ENCODE data around the gene ADGRF1. TPM values are rescaled to one million over a fixed set of nuclear protein-coding genes. Genes with fewer than 3 reads are reported as not detected.
A peak's percentile ranks its signal among the peaks of the same experiment; 100 is the strongest.

Gene ADGRF1
- total RNA-seq, 1 donor from 2014 or later, result not detected

- Mint-ChIP-seq H3K4me3 (ENCODE audit: unreplicated experiment) (no peak overlapping the region), H3K36me3 (ENCODE audit: unreplicated experiment) (no peaks in the 10 kb centered on the region), H3K27me3 (ENCODE audit: unreplicated experiment) (peaks cover 31% of the 10 kb centered on the region), H3K9me3 (ENCODE audit: unreplicated experiment) (no peaks in the 10 kb centered on the region), H3K27ac (ENCODE audit: unreplicated experiment) (no peak overlapping the region), H3K4me1 (ENCODE audit: unreplicated experiment) (no peaks in the 10 kb centered on the region)
- no peak for DNase-seq (ENCODE audit: extremely low spot score, unreplicated experiment)
- TF ChIP-seq CTCF (IDR thresholded peaks at IDR 0.05), result no peak
Observed at GRCh38 chr6:47022191-47022590, 19.9 kb downstream of the ADGRF1 start.

DNA sequence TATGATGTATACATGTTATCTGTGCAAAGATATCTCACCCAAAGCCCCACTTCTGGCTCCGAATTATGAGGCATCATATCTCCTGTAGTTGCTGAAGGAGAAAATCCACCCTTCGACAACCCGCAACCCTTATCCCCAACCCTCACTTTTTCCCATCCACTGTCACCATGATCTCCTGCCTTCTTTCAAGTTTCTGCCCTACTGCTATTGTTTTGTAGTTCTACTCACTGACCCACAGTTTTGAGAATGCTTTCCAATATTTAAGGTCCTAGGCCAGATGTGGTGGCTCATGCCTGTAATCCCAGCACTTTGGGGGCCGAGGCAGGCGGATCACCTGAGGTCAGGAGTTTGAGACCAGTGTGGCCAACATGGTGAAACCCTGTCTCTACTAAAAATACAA, 22.2 kb downstream of the ADGRF1 start:
- no peak for TF ChIP-seq CTCF (IDR thresholded peaks at IDR 0.05)
- peak; percentile 17 for DNase-seq (ENCODE audit: extremely low spot score, unreplicated experiment)
- H3K36me3 Mint-ChIP-seq (ENCODE audit: unreplicated experiment), result no peaks in the 10 kb centered on the region
- H3K4me1 Mint-ChIP-seq (ENCODE audit: unreplicated experiment), result no peaks in the 10 kb centered on the region
- H3K9me3 Mint-ChIP-seq (ENCODE audit: unreplicated experiment), result no peaks in the 10 kb centered on the region
- H3K4me3 Mint-ChIP-seq (ENCODE audit: unreplicated experiment), result no peak overlapping the region
- H3K27me3 Mint-ChIP-seq (ENCODE audit: unreplicated experiment), result peaks cover 34% of the 10 kb centered on the region
- H3K27ac Mint-ChIP-seq (ENCODE audit: unreplicated experiment), result no peak overlapping the region

DNA sequence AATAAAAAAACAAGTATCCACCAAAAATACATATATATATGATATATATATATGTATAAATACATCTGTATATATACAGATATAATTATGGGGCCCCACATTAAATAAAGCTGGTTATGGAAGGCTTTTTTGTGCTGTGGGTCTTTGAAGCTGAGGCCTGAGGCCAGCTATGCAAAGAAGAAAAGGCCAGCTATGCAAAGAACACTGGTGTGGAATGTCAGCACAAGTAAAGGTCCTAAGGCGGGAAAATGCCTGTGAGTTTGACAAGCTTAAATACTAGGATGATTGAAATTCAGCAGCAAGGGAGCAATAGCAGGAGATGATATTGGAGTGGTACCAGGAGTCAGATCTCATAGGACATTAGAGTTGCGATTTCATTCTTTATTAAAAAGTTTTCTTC, 25.2 kb downstream of the ADGRF1 start:
- H3K36me3 Mint-ChIP-seq (ENCODE audit: unreplicated experiment), result no peaks in the 10 kb centered on the region
- H3K4me3 Mint-ChIP-seq (ENCODE audit: unreplicated experiment), result no peak overlapping the region
- DNase-seq (ENCODE audit: extremely low spot score, unreplicated experiment), result no peak
- no peaks in the 10 kb centered on the region for H3K4me1 Mint-ChIP-seq (ENCODE audit: unreplicated experiment)
- no peak overlapping the region for H3K27ac Mint-ChIP-seq (ENCODE audit: unreplicated experiment)
- H3K9me3 Mint-ChIP-seq (ENCODE audit: unreplicated experiment), result no peaks in the 10 kb centered on the region
- no peak for TF ChIP-seq CTCF (IDR thresholded peaks at IDR 0.05)
- H3K27me3 Mint-ChIP-seq (ENCODE audit: unreplicated experiment), result peaks cover 29% of the 10 kb centered on the region

DNA sequence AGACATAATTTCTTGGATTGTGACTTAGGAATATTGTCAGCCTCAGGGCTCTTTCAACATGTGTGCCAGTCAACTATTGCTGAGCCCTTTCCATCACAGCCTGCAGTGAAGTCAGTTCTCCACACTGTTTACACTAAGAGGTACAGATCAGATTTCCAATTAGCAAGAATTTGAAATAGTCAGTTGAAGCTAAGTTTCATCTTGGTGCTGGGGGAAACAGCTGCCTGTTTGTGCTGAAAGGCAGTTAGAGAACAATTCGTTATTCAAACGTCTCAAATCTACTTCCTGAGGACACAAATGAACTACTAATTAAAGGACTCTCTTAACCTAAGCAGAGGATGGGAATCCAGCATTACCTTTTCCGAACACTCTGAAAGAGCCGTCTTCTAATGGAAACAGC, 25.9 kb downstream of the ADGRF1 start:
- Mint-ChIP-seq H3K27ac (ENCODE audit: unreplicated experiment) (no peak overlapping the region), H3K27me3 (ENCODE audit: unreplicated experiment) (peaks cover 32% of the 10 kb centered on the region), H3K9me3 (ENCODE audit: unreplicated experiment) (no peaks in the 10 kb centered on the region), H3K36me3 (ENCODE audit: unreplicated experiment) (no peaks in the 10 kb centered on the region), H3K4me1 (ENCODE audit: unreplicated experiment) (no peaks in the 10 kb centered on the region), H3K4me3 (ENCODE audit: unreplicated experiment) (no peak overlapping the region)
- TF ChIP-seq CTCF (IDR thresholded peaks at IDR 0.05), result no peak
- DNase-seq (ENCODE audit: extremely low spot score, unreplicated experiment), result no peak

DNA sequence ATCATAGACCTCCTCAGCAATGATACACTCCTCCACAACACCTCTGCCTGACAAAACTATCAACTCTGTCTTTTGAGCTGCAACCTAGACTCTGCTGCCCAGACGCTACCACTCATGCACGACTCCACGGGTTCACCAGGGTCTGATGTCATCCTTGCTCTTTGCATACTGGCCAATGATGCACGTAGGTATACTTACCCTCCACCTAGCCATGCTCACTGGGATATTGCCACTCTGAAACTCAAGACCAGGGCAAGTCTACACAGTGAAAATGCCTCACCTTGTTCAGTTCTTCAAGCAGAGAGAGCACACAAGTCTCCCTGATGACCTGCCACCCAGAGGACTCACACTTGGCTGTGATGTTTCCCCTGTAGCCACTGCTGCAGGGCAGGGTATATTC, 27.7 kb downstream of the ADGRF1 start:
- no peaks in the 10 kb centered on the region for H3K36me3 Mint-ChIP-seq (ENCODE audit: unreplicated experiment)
- TF ChIP-seq CTCF (IDR thresholded peaks at IDR 0.05), result no peak
- no peak for DNase-seq (ENCODE audit: extremely low spot score, unreplicated experiment)
- H3K9me3 Mint-ChIP-seq (ENCODE audit: unreplicated experiment), result no peaks in the 10 kb centered on the region
- no peak overlapping the region for H3K27ac Mint-ChIP-seq (ENCODE audit: unreplicated experiment)
- H3K4me3 Mint-ChIP-seq (ENCODE audit: unreplicated experiment), result no peak overlapping the region
- H3K4me1 Mint-ChIP-seq (ENCODE audit: unreplicated experiment), result no peaks in the 10 kb centered on the region
- peaks cover 27% of the 10 kb centered on the region for H3K27me3 Mint-ChIP-seq (ENCODE audit: unreplicated experiment)
